Gastroesophageal sphincter (tissue), 3 donors: Measurements from ENCODE around the gene RCBTB2.

Experiments used
- CTCF ChIP-seq, 4 experiments: fragments of 200-600 bp in 2 of 4; fragments of 450-650 bp in 2 of 4; sonication (generic) in 1 of 4; IDR thresholded peaks; one replicate each; pipeline ENCODE4 v1.5.1; 2017 to 2019; ENCODE audit warnings: antibody characterized with exemption in 4 of 4, mild to moderate bottlenecking in 2 of 4, moderate library complexity in 2 of 4
- POLR2AphosphoS5 ChIP-seq: sonication (generic); formaldehyde crosslinking; IDR thresholded peaks from one replicate; pipeline ENCODE4 v1.6.1; 2017; ENCODE audit warnings: antibody characterized with exemption

DNA sequence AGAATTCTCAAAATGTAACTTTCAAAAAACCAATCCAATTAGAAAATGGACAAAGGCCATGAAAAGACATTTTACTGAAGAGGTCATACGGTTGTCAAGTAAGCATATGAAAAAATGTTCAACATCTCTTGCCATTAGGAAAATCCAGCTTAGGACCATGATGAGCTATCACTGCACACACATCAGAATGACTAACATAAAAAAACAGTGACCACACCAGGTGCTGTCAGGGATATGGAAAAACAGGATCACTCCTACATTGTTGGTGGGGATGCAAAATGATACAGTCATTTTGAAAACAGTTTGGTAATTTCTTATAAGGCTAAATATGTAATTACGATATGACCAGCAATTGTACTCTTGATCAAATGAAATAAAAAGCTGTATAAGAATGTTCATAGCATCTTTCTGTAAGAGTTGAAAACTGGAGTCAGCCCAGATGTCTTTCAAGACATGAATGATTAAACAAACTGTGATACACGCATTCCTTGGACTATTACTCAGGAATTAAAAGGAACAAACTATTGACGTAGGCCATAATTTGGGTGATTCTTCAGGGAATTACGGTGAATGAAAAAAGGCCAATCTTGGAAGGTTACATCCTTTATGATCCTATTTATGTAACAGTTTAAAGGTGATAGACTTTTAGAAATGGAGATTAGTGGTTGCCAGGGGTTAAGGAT is 26.9 kb upstream of the RCBTB2 start:
- TF ChIP-seq CTCF (IDR thresholded peaks at IDR 0.05) (no peak), POLR2AphosphoS5 (no peak)
